ENCODE measurements around the gene CNIH3. TPM values are rescaled to one million over a fixed set of nuclear protein-coding genes. Genes with fewer than 3 reads are reported as not detected.
A peak's percentile ranks its signal among the peaks of the same experiment; 100 is the strongest.
"Not testable (repeated sequence)": the region's sequence is repeated elsewhere in the genome, so short reads cannot be mapped to it uniquely, and the experiment has no call there.

Gene CNIH3
- total and polyA plus RNA-seq, 12 donors = 0.30 to 5.5 (median 2.2) TPM

- no peak for TF ChIP-seq POLR2A (IDR thresholded peaks at IDR 0.05)
- no peak for TF ChIP-seq CTCF (IDR thresholded peaks at IDR 0.05)
- no peak overlapping the region for H3K4me3 ChIP-seq
- H3K27ac ChIP-seq = no peak overlapping the region
- no peak for DNase-seq
- no peaks in the 10 kb centered on the region for H3K36me3 ChIP-seq (replicated peaks in 1 of 2)
- 79 to 95% (median 93%) methylated on average over 2 of the region's 2 CpGs for WGBS, 4 donors
- no peaks in the 10 kb centered on the region for H3K9me3 ChIP-seq (replicated peaks in 1 of 3)
- peaks cover 0 to under 1% of the 10 kb centered on the region in 2 donors for H3K4me1 ChIP-seq (replicated peaks in 1 of 2)
- H3K27me3 ChIP-seq = no peaks in the 10 kb centered on the region
- intact Hi-C loops (cut with DNase I) = no loop called here
Measured at GRCh38 chr1:224679606-224680005, 63.5 kb downstream of the CNIH3 start.

GRCh38 chr1:224681816-224682215 lies 65.7 kb downstream of the CNIH3 start:
- H3K9me3 ChIP-seq (replicated peaks in 1 of 3) = no peaks in the 10 kb centered on the region
- TF ChIP-seq POLR2A (IDR thresholded peaks at IDR 0.05) (no peak), CTCF (IDR thresholded peaks at IDR 0.05) (no peak)
- 86 to 93% (median 89%) methylated on average over 6 of the region's 6 CpGs for WGBS, 4 donors
- no peak for DNase-seq
- no peaks in the 10 kb centered on the region for H3K36me3 ChIP-seq (replicated peaks in 1 of 2)
- H3K4me1 ChIP-seq (replicated peaks in 1 of 2) = peaks cover 0 to 6% of the 10 kb centered on the region in 2 donors
- H3K27ac ChIP-seq = no peak overlapping the region
- no peak overlapping the region for H3K4me3 ChIP-seq
- intact Hi-C loops (cut with DNase I) = no loop called here
- no peaks in the 10 kb centered on the region for H3K27me3 ChIP-seq

GRCh38 chr1:224683936-224684335 lies 67.8 kb downstream of the CNIH3 start:
- H3K4me3 ChIP-seq = no peak overlapping the region
- intact Hi-C loops (cut with DNase I) = no loop called here
- H3K27me3 ChIP-seq = no peaks in the 10 kb centered on the region
- TF ChIP-seq CTCF (IDR thresholded peaks at IDR 0.05) = no peak
- TF ChIP-seq POLR2A (IDR thresholded peaks at IDR 0.05) = no peak
- H3K36me3 ChIP-seq (replicated peaks in 1 of 2) = no peaks in the 10 kb centered on the region
- no peaks in the 10 kb centered on the region for H3K9me3 ChIP-seq (replicated peaks in 1 of 3)
- H3K4me1 ChIP-seq (replicated peaks in 1 of 2) = peaks cover 0 to 6% of the 10 kb centered on the region in 2 donors
- WGBS, 4 donors = 76 to 77% (median 76%) methylated on average over 8 of the region's 8 CpGs
- no peak overlapping the region for H3K27ac ChIP-seq
- no peak for DNase-seq

- Histone ChIP-seq H3K36me3 (replicated peaks in 1 of 2) (no peaks in the 10 kb centered on the region), H3K27me3 (no peaks in the 10 kb centered on the region), H3K9me3 (replicated peaks in 1 of 3) (no peaks in the 10 kb centered on the region), H3K27ac (no peak overlapping the region), H3K4me1 (replicated peaks in 1 of 2) (peaks cover 0 to 6% of the 10 kb centered on the region in 2 donors), H3K4me3 (no peak overlapping the region)
- TF ChIP-seq CTCF (IDR thresholded peaks at IDR 0.05) = no peak
- TF ChIP-seq POLR2A (IDR thresholded peaks at IDR 0.05) = no peak
- intact Hi-C loops (cut with DNase I) = no loop called here
- DNase-seq = peak in 6 of 7 donors; percentile 38 to 62 (median 46)
- WGBS, 4 donors = 13 to 33% (median 19%) methylated on average over 7 of the region's 7 CpGs
Measured at GRCh38 chr1:224684979-224685425, 68.9 kb downstream of the CNIH3 start.

- H3K27me3 ChIP-seq; H3K36me3 ChIP-seq (replicated peaks in 1 of 2); DNase-seq; H3K4me3 ChIP-seq; H3K27ac ChIP-seq; H3K9me3 ChIP-seq (replicated peaks in 1 of 3); intact Hi-C loops (cut with DNase I); H3K4me1 ChIP-seq (replicated peaks in 1 of 2): not testable (repeated sequence)
- 74 to 85% (median 79%) methylated on average over 2 to 3 of the region's 3 CpGs for WGBS, 4 donors
Measured at GRCh38 chr1:224686140-224686539, 70.0 kb downstream of the CNIH3 start.
